RWPE2 (cell line): Measurements from ENCODE around the gene WDR70.

Experiments used
- ATAC-seq: fragments of 200-7000 bp; cut with Tn5 transposase; 3 replicates; pipeline ENCODE4 v1.9.1; 2021; ENCODE audit warnings: low read depth
- DNase-seq: peaks from one replicate; pipeline ENCODE4 v3.0.0-alpha.2; 2020; ENCODE audit warnings: low spot score
- H3K27ac ChIP-seq: fragments of 450-650 bp; 2 replicates; pipeline ENCODE4 v1.5.1; 2017; ENCODE audit warnings: mild to moderate bottlenecking; ENCODE audit not compliant: poor library complexity, severe bottlenecking
- H3K27me3 ChIP-seq: fragments of 250-450 bp; sonication (Bioruptor Pico); 2 replicates; pipeline ENCODE4 v1.5.1; 2021; ENCODE audit warnings: mild to moderate bottlenecking, moderate library complexity; ENCODE audit not compliant: insufficient read depth, poor library complexity, severe bottlenecking
- H3K36me3 ChIP-seq: fragments of 250-450 bp; sonication (Bioruptor Pico); 2 replicates; pipeline ENCODE4 v1.5.1; 2020; ENCODE audit warnings: low read depth, mild to moderate bottlenecking, moderate library complexity
- H3K4me1 ChIP-seq: fragments of 250-450 bp; sonication (Bioruptor Pico); 2 replicates; pipeline ENCODE4 v1.5.1; 2021; ENCODE audit warnings: mild to moderate bottlenecking, moderate library complexity; ENCODE audit not compliant: insufficient read depth, poor library complexity, severe bottlenecking
- H3K4me3 ChIP-seq: fragments of 250-450 bp; sonication (Bioruptor Pico); 2 replicates; pipeline ENCODE4 v1.5.1; 2021; ENCODE audit warnings: mild to moderate bottlenecking, moderate library complexity; ENCODE audit not compliant: severe bottlenecking
- H3K9me3 ChIP-seq: fragments of 250-450 bp; sonication (Bioruptor Pico); 2 replicates; pipeline ENCODE4 v1.5.1; 2021; ENCODE audit warnings: mild to moderate bottlenecking, moderate library complexity; ENCODE audit not compliant: severe bottlenecking
- TF ChIP-seq, protein P1 (sequence below): fragments of 450-650 bp; IDR thresholded peaks from one replicate; pipeline ENCODE4 v1.5.1; 2017; ENCODE audit warnings: mild to moderate bottlenecking, moderate library complexity; ENCODE audit not compliant: poor library complexity, severe bottlenecking

The WDR70 gene

DNA sequence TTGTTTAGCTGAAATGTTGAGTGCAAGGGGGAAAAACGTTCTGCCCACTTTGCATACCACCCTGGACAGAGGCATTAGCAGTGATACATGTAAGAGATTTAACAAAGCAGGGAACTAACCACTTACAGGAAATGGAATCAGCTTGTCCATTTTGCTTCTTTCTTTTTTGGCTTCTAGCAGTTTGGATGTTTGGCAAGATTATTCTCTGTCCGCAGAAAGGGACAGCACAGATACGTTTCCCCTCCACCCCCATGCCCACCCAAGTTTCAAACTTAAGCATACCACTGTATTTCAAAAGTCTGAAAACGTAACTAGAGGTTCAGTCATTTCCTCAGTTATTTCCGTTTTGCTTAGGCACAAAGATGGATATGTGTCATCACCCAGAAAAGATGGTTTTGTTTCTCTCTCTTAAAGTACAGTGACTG lies 342.3 kb downstream of the WDR70 start:
- H3K4me1 ChIP-seq, result peaks cover 18% of the 10 kb centered on the region
- H3K36me3 ChIP-seq, result peaks cover 9% of the 10 kb centered on the region; the same call in 1 of the 2 replicates
- no peaks in the 10 kb centered on the region for H3K9me3 ChIP-seq
- no peaks in the 10 kb centered on the region for H3K27me3 ChIP-seq
- no peak overlapping the region for H3K27ac ChIP-seq
- TF ChIP-seq, protein P1, sequence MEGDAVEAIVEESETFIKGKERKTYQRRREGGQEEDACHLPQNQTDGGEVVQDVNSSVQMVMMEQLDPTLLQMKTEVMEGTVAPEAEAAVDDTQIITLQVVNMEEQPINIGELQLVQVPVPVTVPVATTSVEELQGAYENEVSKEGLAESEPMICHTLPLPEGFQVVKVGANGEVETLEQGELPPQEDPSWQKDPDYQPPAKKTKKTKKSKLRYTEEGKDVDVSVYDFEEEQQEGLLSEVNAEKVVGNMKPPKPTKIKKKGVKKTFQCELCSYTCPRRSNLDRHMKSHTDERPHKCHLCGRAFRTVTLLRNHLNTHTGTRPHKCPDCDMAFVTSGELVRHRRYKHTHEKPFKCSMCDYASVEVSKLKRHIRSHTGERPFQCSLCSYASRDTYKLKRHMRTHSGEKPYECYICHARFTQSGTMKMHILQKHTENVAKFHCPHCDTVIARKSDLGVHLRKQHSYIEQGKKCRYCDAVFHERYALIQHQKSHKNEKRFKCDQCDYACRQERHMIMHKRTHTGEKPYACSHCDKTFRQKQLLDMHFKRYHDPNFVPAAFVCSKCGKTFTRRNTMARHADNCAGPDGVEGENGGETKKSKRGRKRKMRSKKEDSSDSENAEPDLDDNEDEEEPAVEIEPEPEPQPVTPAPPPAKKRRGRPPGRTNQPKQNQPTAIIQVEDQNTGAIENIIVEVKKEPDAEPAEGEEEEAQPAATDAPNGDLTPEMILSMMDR, result no peak
- no peak overlapping the region for H3K4me3 ChIP-seq
- ATAC-seq, result no peak
- DNase-seq, result no peak

DNA sequence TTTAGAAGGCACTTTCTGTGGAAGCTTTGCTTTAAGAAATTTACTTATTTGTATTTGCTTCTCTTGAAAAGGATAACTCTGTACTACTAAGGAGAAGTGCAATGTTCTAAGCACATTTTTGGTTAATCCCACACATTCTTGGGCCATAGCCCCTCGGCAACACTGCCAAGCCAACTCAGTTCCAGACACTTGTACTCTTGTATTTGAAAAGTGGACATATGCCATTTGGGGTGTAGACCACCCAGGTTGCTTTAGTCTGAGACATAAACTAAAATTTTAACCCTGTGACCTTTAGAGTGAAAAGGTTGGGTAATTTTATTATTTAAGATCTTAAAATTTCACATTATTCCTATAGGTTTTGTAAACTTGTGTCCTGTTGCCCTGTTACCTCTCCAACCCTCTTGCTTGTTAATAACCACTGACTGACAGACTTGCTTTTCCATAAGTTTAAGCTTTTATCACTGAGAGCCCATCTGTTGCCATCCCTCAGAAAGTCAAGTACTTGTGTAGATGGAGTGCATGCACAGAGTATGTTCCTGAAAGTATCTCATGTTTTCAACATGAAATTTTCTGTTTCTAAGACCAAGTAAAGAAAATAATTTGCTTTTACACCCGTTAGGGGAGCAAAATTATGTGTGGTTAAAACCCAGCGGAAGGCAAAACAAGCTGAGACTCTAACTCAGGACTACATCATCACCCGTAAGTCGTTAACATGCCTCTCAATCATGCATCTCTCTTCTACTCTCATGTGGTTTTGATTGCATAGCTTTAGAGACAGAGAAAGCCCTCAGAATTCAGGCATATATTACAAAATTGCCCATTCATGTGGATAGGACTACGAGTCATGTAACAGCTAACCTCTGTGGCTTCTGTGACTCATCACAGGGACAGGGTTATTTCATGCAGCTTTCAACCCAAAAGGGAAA lies 343.4 kb downstream of the WDR70 start:
- Histone ChIP-seq H3K4me3 (no peak overlapping the region), H3K9me3 (no peaks in the 10 kb centered on the region), H3K36me3 (peaks cover 19% of the 10 kb centered on the region), H3K27ac (no peak overlapping the region), H3K4me1 (peaks cover 11% of the 10 kb centered on the region), H3K27me3 (no peaks in the 10 kb centered on the region)
- peak; percentile 90 for ATAC-seq
- TF ChIP-seq, protein P1, result no peak
- DNase-seq, result no peak

DNA sequence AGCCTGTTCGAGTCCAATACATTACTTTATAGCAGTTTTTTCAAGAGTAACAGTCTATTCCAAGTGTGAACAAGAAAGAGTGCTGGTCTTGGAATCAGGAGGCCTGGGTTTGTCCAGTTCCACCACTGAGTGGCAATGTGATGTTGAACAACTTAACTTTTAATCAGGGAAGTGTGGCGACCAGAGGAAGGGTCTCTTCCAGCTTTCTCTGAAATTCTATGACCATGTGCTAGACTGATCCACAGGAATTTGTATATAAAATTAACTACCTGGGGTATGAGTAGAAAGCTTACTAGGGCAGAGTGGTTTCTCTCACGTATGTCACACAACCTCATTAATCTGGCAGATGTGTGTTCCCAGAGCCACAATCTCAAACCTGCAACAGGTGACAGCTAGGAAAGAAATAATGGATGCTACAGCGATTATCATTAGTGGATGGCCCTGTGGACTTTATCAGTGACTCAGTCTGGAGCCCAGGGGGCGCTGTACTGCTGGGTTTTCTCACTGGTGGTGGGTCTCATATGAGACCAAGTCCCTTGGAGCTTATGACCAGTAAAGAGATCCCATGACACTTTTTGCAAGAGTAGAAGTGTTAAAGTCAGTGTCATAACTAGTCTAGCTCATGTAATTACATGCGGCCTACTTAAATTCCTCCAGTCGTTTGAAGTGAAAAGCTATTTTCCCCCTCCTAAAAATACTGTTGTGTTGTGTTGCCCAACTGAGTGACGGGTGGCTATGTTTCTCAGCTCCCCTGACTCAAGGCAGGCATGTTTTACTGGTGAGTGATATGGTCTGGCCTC lies 344.2 kb downstream of the WDR70 start:
- Histone ChIP-seq H3K4me3 (no peak overlapping the region), H3K4me1 (peaks cover 6% of the 10 kb centered on the region), H3K27me3 (no peaks in the 10 kb centered on the region), H3K36me3 (peaks cover 24% of the 10 kb centered on the region), H3K9me3 (no peaks in the 10 kb centered on the region), H3K27ac (no peak overlapping the region)
- DNase-seq (no peak), ATAC-seq (no peak; the same call in 2 of the 3 replicates)
- TF ChIP-seq, protein P1, result peak; percentile 49

GRCh38 chr5:37724395-37725125 lies 345.4 kb downstream of the WDR70 start:
- no peak overlapping the region for H3K4me3 ChIP-seq
- no peak for ATAC-seq

More at GRCh38 chr5:37724395-37725125, 345.4 kb downstream of the WDR70 start:
- no peak overlapping the region for H3K27ac ChIP-seq
- peaks cover 26% of the 10 kb centered on the region for H3K36me3 ChIP-seq
- no peaks in the 10 kb centered on the region for H3K9me3 ChIP-seq
- no peak for DNase-seq
- peaks cover 6% of the 10 kb centered on the region for H3K4me1 ChIP-seq
- TF ChIP-seq, protein P1, result no peak
- H3K27me3 ChIP-seq, result no peaks in the 10 kb centered on the region
